Parathyroid adenoma (tissue), 2 donors: ENCODE data around the gene ZFAND2B.

Source experiments
- H2AFZ ChIP-seq: fragments of 300-600 bp; sonication (generic); one replicate; pipeline ENCODE4 v1.7.0; 2017; ENCODE audit warnings: antibody characterized with exemption, mild to moderate bottlenecking
- H3K27ac ChIP-seq: fragments of 300-600 bp; sonication (generic); one replicate; pipeline ENCODE4 v1.7.0; 2017
- H3K27me3 ChIP-seq: fragments of 300-600 bp; sonication (generic); one replicate; pipeline ENCODE4 v1.7.0; 2017; ENCODE audit warnings: low read length; ENCODE audit not compliant: control insufficient read depth, insufficient read depth
- H3K36me3 ChIP-seq: fragments of 300-600 bp; sonication (generic); one replicate; pipeline ENCODE4 v1.7.0; 2017; ENCODE audit warnings: low read length; ENCODE audit not compliant: control insufficient read depth, insufficient read depth
- H3K4me1 ChIP-seq: fragments of 300-600 bp; sonication (generic); one replicate; pipeline ENCODE4 v1.7.0; 2017; ENCODE audit warnings: control low read depth
- H3K4me2 ChIP-seq: fragments of 300-600 bp; sonication (generic); one replicate; pipeline ENCODE4 v1.7.0; 2017; ENCODE audit warnings: low read length
- H3K4me3 ChIP-seq: fragments of 300-600 bp; sonication (generic); one replicate; pipeline ENCODE4 v1.7.0; 2017; ENCODE audit warnings: low read depth, low read length
- H3K79me2 ChIP-seq: fragments of 300-600 bp; sonication (generic); one replicate; pipeline ENCODE4 v1.7.0; 2017; ENCODE audit warnings: control low read depth
- H3K9ac ChIP-seq: fragments of 300-600 bp; sonication (generic); one replicate; pipeline ENCODE4 v1.7.0; 2017; ENCODE audit warnings: mild to moderate bottlenecking
- H3K9me3 ChIP-seq: fragments of 300-600 bp; sonication (generic); one replicate; pipeline ENCODE4 v1.7.0; 2017; ENCODE audit warnings: low read length; ENCODE audit not compliant: control insufficient read depth
- TF ChIP-seq, protein P1 (sequence below): fragments of 300-600 bp; sonication (generic); IDR thresholded peaks from one replicate; pipeline ENCODE4 v1.7.0; 2017; ENCODE audit warnings: antibody characterized with exemption, mild to moderate bottlenecking
- donor health status: primary hyperparathyroidism.

The ZFAND2B gene

DNA sequence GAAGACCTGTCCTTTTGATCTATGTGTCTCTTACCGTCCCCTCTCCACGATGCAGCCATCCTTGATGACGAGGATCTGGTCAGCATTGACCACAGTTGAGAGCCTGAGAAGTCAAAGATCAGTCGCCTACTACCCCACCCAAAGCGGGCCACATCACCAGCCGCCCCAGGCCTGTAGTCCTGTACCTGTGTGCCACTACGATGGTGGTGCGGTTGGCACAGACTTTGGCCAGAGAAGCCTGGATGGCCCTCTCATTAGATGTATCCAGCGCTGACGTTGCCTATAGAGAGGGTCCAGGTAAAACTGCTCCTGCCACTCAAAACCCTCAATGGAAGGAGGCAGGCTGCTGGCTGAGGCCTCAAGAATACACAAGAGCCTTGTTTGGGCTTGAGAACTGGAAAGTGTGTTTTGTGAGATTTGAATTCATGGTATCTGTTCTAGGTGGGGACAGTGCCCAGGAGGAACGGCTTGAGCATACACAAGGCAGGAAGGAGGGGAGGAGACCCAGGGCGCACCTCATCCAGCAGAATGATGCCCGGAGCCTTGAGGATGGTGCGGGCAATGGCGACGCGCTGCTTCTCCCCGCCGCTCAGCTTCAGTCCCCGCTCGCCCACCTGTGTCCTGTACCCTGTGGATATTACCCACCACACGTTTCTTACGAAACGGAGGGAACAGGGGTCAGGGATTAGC lies 3.8 kb downstream of the ZFAND2B start:
- no peak overlapping the region for H3K4me2 ChIP-seq
- H3K27ac ChIP-seq, result no peak overlapping the region
- no peaks in the 10 kb centered on the region for H3K79me2 ChIP-seq
- no peaks in the 10 kb centered on the region for H3K9me3 ChIP-seq
- no peaks in the 10 kb centered on the region for H3K27me3 ChIP-seq
- H3K36me3 ChIP-seq, result no peaks in the 10 kb centered on the region
- no peak overlapping the region for H3K4me3 ChIP-seq
- H2AFZ ChIP-seq, result no peak overlapping the region
- peaks cover 15% of the 10 kb centered on the region for H3K4me1 ChIP-seq
- no peak overlapping the region for H3K9ac ChIP-seq
- TF ChIP-seq, protein P1, sequence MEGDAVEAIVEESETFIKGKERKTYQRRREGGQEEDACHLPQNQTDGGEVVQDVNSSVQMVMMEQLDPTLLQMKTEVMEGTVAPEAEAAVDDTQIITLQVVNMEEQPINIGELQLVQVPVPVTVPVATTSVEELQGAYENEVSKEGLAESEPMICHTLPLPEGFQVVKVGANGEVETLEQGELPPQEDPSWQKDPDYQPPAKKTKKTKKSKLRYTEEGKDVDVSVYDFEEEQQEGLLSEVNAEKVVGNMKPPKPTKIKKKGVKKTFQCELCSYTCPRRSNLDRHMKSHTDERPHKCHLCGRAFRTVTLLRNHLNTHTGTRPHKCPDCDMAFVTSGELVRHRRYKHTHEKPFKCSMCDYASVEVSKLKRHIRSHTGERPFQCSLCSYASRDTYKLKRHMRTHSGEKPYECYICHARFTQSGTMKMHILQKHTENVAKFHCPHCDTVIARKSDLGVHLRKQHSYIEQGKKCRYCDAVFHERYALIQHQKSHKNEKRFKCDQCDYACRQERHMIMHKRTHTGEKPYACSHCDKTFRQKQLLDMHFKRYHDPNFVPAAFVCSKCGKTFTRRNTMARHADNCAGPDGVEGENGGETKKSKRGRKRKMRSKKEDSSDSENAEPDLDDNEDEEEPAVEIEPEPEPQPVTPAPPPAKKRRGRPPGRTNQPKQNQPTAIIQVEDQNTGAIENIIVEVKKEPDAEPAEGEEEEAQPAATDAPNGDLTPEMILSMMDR, result no peak

DNA sequence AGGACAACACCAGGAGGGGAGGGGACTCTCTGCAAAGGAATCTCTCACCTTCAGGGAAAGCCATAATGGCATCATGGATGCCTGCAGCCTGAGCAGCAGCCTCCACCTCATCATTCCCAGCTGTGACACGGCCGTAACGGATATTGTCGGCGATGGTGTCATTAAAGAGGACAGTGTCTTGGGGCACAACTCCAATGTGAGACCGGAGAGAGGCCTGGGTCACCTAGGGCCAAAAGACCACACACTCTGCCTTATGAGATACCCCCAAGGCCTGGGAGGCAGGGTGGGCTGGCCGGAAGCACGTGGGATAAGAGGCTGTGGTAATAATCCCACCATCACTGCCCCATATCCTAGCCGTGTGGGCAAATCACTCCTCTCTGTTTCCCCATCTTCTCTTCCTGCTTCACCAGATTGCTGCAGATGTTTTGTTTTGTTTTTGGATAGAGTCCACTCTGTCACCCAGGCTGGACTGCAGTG lies 4.3 kb downstream of the ZFAND2B start:
- no peaks in the 10 kb centered on the region for H3K79me2 ChIP-seq
- no peak overlapping the region for H3K9ac ChIP-seq
- H2AFZ ChIP-seq, result no peak overlapping the region
- H3K4me1 ChIP-seq, result peaks cover 15% of the 10 kb centered on the region
- no peak overlapping the region for H3K4me3 ChIP-seq
- no peaks in the 10 kb centered on the region for H3K9me3 ChIP-seq
- no peak overlapping the region for H3K27ac ChIP-seq
- H3K27me3 ChIP-seq, result no peaks in the 10 kb centered on the region
- TF ChIP-seq, protein P1, result no peak
- H3K36me3 ChIP-seq, result no peaks in the 10 kb centered on the region
- no peak overlapping the region for H3K4me2 ChIP-seq

DNA sequence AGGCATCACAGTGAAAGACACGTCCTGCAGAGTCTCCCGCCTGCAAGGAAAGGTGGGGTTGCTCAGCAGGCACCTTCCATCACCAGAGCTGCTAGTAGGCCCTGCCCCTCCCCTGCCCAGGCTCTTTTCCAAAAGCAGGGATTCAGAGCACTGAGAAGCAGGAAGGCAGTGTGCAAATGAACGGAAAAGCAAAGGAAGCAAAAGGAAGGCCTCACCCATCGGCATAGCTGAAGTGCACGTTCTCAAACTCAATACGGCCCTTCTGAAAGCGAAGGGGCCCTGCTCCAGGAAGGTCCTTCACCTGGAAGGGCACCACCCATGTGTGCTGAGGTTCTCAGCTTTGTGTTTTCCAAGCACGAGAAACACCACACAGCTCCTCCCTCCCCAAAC lies 6.4 kb downstream of the ZFAND2B start:
- H2AFZ ChIP-seq, result no peak overlapping the region
- TF ChIP-seq, protein P1, result no peak
- H3K36me3 ChIP-seq, result no peaks in the 10 kb centered on the region
- H3K9ac ChIP-seq, result no peak overlapping the region
- no peaks in the 10 kb centered on the region for H3K9me3 ChIP-seq
- H3K4me2 ChIP-seq, result no peak overlapping the region
- H3K4me1 ChIP-seq, result peaks cover 7% of the 10 kb centered on the region
- H3K4me3 ChIP-seq, result no peak overlapping the region
- H3K27me3 ChIP-seq, result no peaks in the 10 kb centered on the region
- no peaks in the 10 kb centered on the region for H3K79me2 ChIP-seq
- H3K27ac ChIP-seq, result no peak overlapping the region

DNA sequence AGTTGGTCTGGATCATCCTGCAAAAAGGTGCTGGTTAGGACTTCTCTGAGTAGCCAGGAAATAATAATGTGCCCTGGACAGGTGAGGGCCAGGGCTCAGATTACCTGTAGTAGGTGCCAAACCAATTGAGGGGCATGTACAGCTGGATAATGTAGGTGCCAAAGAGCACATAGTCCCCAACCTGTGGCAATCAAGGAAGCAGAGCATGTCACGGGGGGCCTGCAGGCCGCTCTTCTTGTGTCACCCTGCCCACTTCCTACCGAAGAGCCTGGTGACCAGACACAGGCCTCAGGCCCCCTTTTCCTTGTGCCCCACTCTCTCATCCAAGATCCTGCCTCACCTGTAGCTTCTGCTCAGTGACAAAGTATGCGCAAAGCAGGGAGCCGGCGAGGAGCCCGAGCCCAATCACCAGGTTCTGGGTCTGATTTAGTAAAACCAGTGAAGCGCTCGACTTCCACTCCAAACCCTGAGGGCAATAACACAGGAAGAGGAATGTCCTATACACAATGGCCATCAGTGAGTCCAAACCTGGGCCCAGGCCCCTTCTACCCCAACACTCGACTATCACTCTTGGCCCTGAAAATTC lies 7.0 kb downstream of the ZFAND2B start:
- no peaks in the 10 kb centered on the region for H3K27me3 ChIP-seq
- peaks cover 4% of the 10 kb centered on the region for H3K4me1 ChIP-seq
- no peaks in the 10 kb centered on the region for H3K79me2 ChIP-seq
- no peak overlapping the region for H3K27ac ChIP-seq
- no peak overlapping the region for H2AFZ ChIP-seq
- H3K36me3 ChIP-seq, result no peaks in the 10 kb centered on the region
- H3K9ac ChIP-seq, result no peak overlapping the region
- TF ChIP-seq, protein P1, result no peak
- H3K9me3 ChIP-seq, result no peaks in the 10 kb centered on the region
- H3K4me3 ChIP-seq, result no peak overlapping the region
- H3K4me2 ChIP-seq, result no peak overlapping the region

DNA sequence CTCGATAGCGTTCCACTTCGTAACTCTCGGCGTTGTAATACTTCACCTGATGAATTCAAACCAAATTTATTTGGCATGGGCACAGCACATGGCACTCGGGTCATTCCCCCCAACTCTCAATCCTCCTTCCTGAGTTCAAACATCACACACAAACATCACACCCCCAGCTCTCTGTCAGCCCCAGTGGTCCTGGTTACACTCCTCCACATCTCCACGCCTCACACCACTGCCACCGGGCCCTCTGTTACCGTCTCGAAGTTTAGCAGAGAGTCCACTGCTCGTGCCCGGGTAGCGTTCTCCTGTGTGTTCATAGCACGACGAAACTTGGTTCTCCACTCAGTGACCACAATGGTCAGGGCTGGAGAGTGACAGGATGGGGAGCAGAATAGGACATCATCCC lies 7.6 kb downstream of the ZFAND2B start:
- Histone ChIP-seq H2AFZ (no peak overlapping the region), H3K36me3 (no peaks in the 10 kb centered on the region), H3K9ac (no peak overlapping the region), H3K27ac (no peak overlapping the region), H3K79me2 (no peaks in the 10 kb centered on the region), H3K27me3 (no peaks in the 10 kb centered on the region), H3K4me3 (no peak overlapping the region), H3K9me3 (no peaks in the 10 kb centered on the region), H3K4me2 (no peak overlapping the region), H3K4me1 (peaks cover 6% of the 10 kb centered on the region)
- TF ChIP-seq, protein P1, result no peak
